HepG2 (cell line): ENCODE results near the gene ADGRG6. TPM values are rescaled to one million over a fixed set of nuclear protein-coding genes. Genes with fewer than 3 reads are reported as not detected.

Experiments used
- CCDC6 ChIP-seq: sonication (generic); formaldehyde crosslinking; IDR thresholded peaks from 2 replicates; pipeline ENCODE4 v1.8.1; 2022; ENCODE audit warnings: mild to moderate bottlenecking, missing genetic modification reagents, moderate library complexity
- CENPT ChIP-seq: sonication (generic); formaldehyde crosslinking; IDR thresholded peaks from 2 replicates; pipeline ENCODE4 v1.8.0; 2022; ENCODE audit warnings: low read depth, mild to moderate bottlenecking, moderate library complexity, missing genetic modification reagents
- FOXA3 ChIP-seq: IDR thresholded peaks from 2 replicates; pipeline ENCODE4 v1.6.1; 2016; ENCODE audit warnings: missing genetic modification reagents, missing compliant biosample characterization
- GATA4 ChIP-seq: sonication (generic); IDR thresholded peaks from 2 replicates; pipeline ENCODE4 v1.6.1; 2016; ENCODE audit warnings: antibody characterized with exemption, low read depth, borderline replicate concordance
- HHEX ChIP-seq: IDR thresholded peaks from 2 replicates; pipeline ENCODE4 v1.6.1; 2016; ENCODE audit warnings: control low read depth
- KMT2A ChIP-seq: sonication (generic); formaldehyde crosslinking; IDR thresholded peaks from 2 replicates; pipeline ENCODE4 v1.4.0; 2020; ENCODE audit warnings: missing genetic modification reagents
- MED8 ChIP-seq: sonication (generic); formaldehyde crosslinking; IDR thresholded peaks from 2 replicates; pipeline ENCODE4 v1.8.1; 2023; ENCODE audit warnings: mild to moderate bottlenecking, missing genetic modification reagents; ENCODE audit not compliant: insufficient replicate concordance
- MYPOP ChIP-seq: sonication (generic); formaldehyde crosslinking; IDR thresholded peaks from 2 replicates; pipeline ENCODE4 v1.8.1; 2023; ENCODE audit warnings: mild to moderate bottlenecking, moderate library complexity, missing genetic modification reagents
- NFE2L2 ChIP-seq: fragments of 150-350 bp; IDR thresholded peaks from 2 replicates; pipeline ENCODE4 v1.6.1; 2014; ENCODE audit warnings: low read length
- PHF21A ChIP-seq: sonication (generic); formaldehyde crosslinking; IDR thresholded peaks from 2 replicates; pipeline ENCODE4 v1.5.0; 2020; ENCODE audit warnings: mild to moderate bottlenecking, missing genetic modification reagents
- PLRG1 ChIP-seq: fragments of 450-650 bp; conservative IDR thresholded peaks from 2 replicates; pipeline ENCODE4 v1.6.1; 2016
- SIX1 ChIP-seq: sonication (generic); formaldehyde crosslinking; IDR thresholded peaks from 2 replicates; pipeline ENCODE4 v1.4.0; 2020; ENCODE audit warnings: missing genetic modification reagents, borderline replicate concordance
- SP5 ChIP-seq: IDR thresholded peaks from 2 replicates; pipeline ENCODE4 v1.6.1; 2016; ENCODE audit warnings: low read depth, borderline replicate concordance
- SSRP1 ChIP-seq: IDR thresholded peaks from 2 replicates; pipeline ENCODE4 v1.6.1; 2016; ENCODE audit warnings: control low read depth
- ZBTB40 ChIP-seq, 2 experiments: fragments of 450-650 bp in 1 of 2; sonication (generic) in 1 of 2; formaldehyde crosslinking in 1 of 2; IDR thresholded peaks; 2 replicates each; pipeline versions ENCODE4 v1.6.1 to v1.8.0; 2016 to 2022; ENCODE audit warnings: antibody characterized with exemption in 1 of 2, mild to moderate bottlenecking in 1 of 2, missing genetic modification reagents in 1 of 2
- ZNF264 ChIP-seq: sonication (generic); formaldehyde crosslinking; IDR thresholded peaks from 2 replicates; pipeline ENCODE4 v1.4.0; 2020; ENCODE audit warnings: missing genetic modification reagents
- ZNF546 ChIP-seq: sonication (generic); formaldehyde crosslinking; conservative IDR thresholded peaks from 2 replicates; pipeline ENCODE4 v1.8.1; 2023; ENCODE audit warnings: mild to moderate bottlenecking, missing genetic modification reagents
- ZNF607 ChIP-seq: sonication (generic); formaldehyde crosslinking; IDR thresholded peaks from 2 replicates; pipeline ENCODE4 v1.5.1; 2020; ENCODE audit warnings: missing genetic modification reagents, mild to moderate bottlenecking, borderline replicate concordance
- polyA plus RNA-seq, 8 experiments: library from polyadenylated mRNA; depleted of rRNA in 3 of 8; stranded (reverse) in 7 of 8; unstranded in 1 of 8; fragments of >200 nt; fragmentation: Illumina TruSeq in 4 of 8; extraction: Trizol in 4 of 8; gene quantifications; 2 replicates each; pipeline versions ENCODE4 v1.2.1 to v1.2.3, GENCODE V29; 2011 to 2016; ENCODE audit warnings: low read depth in 4 of 8, missing spikeins in 1 of 8, mixed read lengths in 1 of 8; ENCODE audit not compliant: insufficient read depth in 1 of 8
- total RNA-seq, 5 experiments: library from RNA; depleted of rRNA; stranded (reverse); fragments of >200 nt; fragmentation: Illumina TruSeq; extraction: Trizol; gene quantifications; 2 replicates each; pipeline ENCODE4 v1.2.3, GENCODE V29; 2016; ENCODE audit warnings: low read depth in 1 of 5
- TF ChIP-seq, protein P1 (sequence below): sonication (generic); formaldehyde crosslinking; IDR thresholded peaks from 2 replicates; pipeline ENCODE4 v1.8.1; 2023; ENCODE audit warnings: missing genetic modification reagents, mild to moderate bottlenecking, borderline replicate concordance
- TF ChIP-seq, protein P2 (sequence below): sonication (generic); formaldehyde crosslinking; IDR thresholded peaks from 2 replicates; pipeline ENCODE4 v1.8.1; 2023; ENCODE audit warnings: mild to moderate bottlenecking, missing genetic modification reagents

Gene ADGRG6
- total and polyA plus RNA-seq, 2 of the 13 experiments (the other 11 are each of a cell fraction or from before 2014, with no cell fraction given) = 129 to 249 TPM

DNA sequence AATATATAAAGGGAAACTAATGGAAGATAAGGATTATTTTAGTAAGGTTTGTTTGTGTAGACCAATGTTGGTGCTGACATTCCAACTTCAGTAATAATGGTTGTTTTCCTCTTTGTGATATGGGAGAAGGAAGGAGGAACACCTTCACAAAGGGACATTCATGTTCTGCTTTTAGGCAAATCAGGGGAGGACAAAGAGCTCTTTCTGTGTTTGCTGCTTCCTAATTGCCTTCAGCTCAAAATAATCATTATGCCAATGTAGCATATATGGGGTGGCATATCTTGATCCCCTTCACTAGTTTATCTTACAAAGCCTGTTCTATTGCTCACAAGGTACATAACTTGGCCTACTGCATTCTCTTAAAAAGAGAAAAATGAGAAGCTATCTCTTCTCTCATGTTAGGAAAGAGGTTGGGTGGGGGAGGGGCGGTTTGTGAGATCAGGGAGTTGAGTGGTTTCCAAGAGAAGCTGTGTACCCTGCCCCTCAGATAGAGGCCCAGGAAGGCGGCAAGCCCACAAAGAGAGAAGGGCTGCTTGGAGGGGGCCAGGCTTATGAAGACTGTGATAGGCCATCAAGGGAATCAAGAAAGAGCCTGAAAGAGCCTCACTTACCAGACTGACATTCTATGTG, 4.7 kb upstream of the ADGRG6 start (continued):
- TF ChIP-seq, protein P1, sequence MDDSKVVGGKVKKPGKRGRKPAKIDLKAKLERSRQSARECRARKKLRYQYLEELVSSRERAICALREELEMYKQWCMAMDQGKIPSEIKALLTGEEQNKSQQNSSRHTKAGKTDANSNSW = no peak
- peak; percentile 68 for TF ChIP-seq FOXA3
- TF ChIP-seq ZNF264 (CRISPR knock-in tag) = no peak
- TF ChIP-seq PHF21A (CRISPR knock-in tag) = peak; percentile 53; the same call in 1 of the 2 replicates
- no peak for TF ChIP-seq ZNF607 (CRISPR knock-in tag)
- 0 out of 2 replicates have a peak, but pooled peaks have one; percentile 30 for TF ChIP-seq ZNF546
- TF ChIP-seq KMT2A (CRISPR knock-in tag) = 0 out of 2 replicates have a peak, but pooled peaks have one; percentile 30
- TF ChIP-seq SP5 (CRISPR knock-in tag) = no peak
- TF ChIP-seq NFE2L2 = no peak
- no peak for TF ChIP-seq ZBTB40 (IDR thresholded peaks at IDR 0.05)
- no peak; the same call in 1 of the 2 replicates for TF ChIP-seq ZBTB40 (CRISPR knock-in tag; IDR thresholded peaks at IDR 0.05)
- TF ChIP-seq GATA4 = peak; percentile 75
- TF ChIP-seq PLRG1 = no peak
- no peak for TF ChIP-seq CCDC6
- no peak for TF ChIP-seq CENPT (CRISPR knock-in tag)
- peak; percentile 65 for TF ChIP-seq SIX1
- TF ChIP-seq, protein P2, sequence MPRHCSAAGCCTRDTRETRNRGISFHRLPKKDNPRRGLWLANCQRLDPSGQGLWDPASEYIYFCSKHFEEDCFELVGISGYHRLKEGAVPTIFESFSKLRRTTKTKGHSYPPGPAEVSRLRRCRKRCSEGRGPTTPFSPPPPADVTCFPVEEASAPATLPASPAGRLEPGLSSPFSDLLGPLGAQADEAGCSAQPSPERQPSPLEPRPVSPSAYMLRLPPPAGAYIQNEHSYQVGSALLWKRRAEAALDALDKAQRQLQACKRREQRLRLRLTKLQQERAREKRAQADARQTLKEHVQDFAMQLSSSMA (CRISPR knock-in tag) = no peak
- peak; percentile 18 for TF ChIP-seq MED8 (CRISPR knock-in tag)
- no peak for TF ChIP-seq HHEX
- TF ChIP-seq SSRP1 = no peak
- TF ChIP-seq MYPOP (CRISPR knock-in tag) = no peak
